Stomach (tissue), 4 donors: ENCODE data around the gene HOXB6.

Source experiments
- CTCF ChIP-seq, 7 experiments: fragments of 450-650 bp in 4 of 7; fragments of 200-600 bp in 3 of 7; sonication (generic) in 3 of 7; IDR thresholded peaks; one replicate each; pipeline ENCODE4 v1.5.1; 2016 to 2019; ENCODE audit warnings: antibody characterized with exemption in 7 of 7, control low read depth in 2 of 7, mild to moderate bottlenecking in 1 of 7
- POLR2A ChIP-seq, 4 donors: fragments of 450-650 bp; IDR thresholded peaks; one replicate each; pipeline ENCODE4 v1.6.1; 2016; ENCODE audit warnings: antibody characterized with exemption in 4 of 4, control low read depth in 2 of 4, mild to moderate bottlenecking in 1 of 4, moderate library complexity in 1 of 4

GRCh38 chr17:48616717-48617470 lies 12.1 kb upstream of the HOXB6 start:
- TF ChIP-seq CTCF (IDR thresholded peaks at IDR 0.05) (no peak), POLR2A (IDR thresholded peaks at IDR 0.05) (no peak)
